Measurements from ENCODE around the gene GARRE1.

DNA sequence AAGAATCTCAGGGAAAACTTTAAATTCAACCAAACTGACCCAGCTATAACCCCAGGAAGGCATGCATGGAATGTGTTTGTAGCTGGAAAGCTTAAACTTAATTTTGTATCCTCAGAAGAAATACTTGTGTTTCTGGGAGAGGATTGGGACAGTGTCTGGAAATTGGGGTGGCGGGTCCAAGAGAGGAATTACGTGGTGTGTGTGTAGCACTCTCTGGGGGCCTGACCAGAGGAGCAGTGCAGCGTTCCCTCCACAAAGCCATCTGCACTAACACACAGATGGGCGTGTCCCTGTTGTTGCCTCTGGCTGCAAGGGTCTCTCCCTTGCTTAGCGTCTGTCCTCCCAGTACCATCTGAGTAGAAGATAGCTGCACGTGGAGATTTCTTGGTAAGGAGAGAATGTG, 6.4 kb downstream of the GARRE1 start:
- TF ChIP-seq POLR2A (IDR thresholded peaks at IDR 0.05), result no peak
- TF ChIP-seq, protein P1, sequence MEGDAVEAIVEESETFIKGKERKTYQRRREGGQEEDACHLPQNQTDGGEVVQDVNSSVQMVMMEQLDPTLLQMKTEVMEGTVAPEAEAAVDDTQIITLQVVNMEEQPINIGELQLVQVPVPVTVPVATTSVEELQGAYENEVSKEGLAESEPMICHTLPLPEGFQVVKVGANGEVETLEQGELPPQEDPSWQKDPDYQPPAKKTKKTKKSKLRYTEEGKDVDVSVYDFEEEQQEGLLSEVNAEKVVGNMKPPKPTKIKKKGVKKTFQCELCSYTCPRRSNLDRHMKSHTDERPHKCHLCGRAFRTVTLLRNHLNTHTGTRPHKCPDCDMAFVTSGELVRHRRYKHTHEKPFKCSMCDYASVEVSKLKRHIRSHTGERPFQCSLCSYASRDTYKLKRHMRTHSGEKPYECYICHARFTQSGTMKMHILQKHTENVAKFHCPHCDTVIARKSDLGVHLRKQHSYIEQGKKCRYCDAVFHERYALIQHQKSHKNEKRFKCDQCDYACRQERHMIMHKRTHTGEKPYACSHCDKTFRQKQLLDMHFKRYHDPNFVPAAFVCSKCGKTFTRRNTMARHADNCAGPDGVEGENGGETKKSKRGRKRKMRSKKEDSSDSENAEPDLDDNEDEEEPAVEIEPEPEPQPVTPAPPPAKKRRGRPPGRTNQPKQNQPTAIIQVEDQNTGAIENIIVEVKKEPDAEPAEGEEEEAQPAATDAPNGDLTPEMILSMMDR (IDR thresholded peaks at IDR 0.05), result no peak
- no peak for TF ChIP-seq POLR2AphosphoS5 (IDR thresholded peaks at IDR 0.05)
